Hepatocyte (in vitro differentiated cells): ENCODE measurements around the gene GMPR. TPM values are rescaled to one million over a fixed set of nuclear protein-coding genes. Genes with fewer than 3 reads are reported as not detected.

ENCODE experiments used
- DNase-seq: peaks from one replicate; pipeline ENCODE4 v3.0.0-alpha.2; 2016; ENCODE audit warnings: low spot score
- H2AFZ ChIP-seq: fragments of 200-600 bp; sonication (generic); 2 replicates; pipeline ENCODE4 v1.6.0; 2016; ENCODE audit warnings: antibody characterized with exemption, mild to moderate bottlenecking
- H3K27ac ChIP-seq: fragments of 200-600 bp; sonication (generic); 2 replicates; pipeline ENCODE4 v1.5.1; 2016; ENCODE audit warnings: mild to moderate bottlenecking
- H3K27me3 ChIP-seq: fragments of 200-600 bp; sonication (generic); 2 replicates; pipeline ENCODE4 v1.6.1; 2016
- H3K36me3 ChIP-seq: fragments of 200-600 bp; sonication (generic); replicated peaks from 2 replicates; pipeline ENCODE4 v1.5.1; 2016; ENCODE audit warnings: low read depth; ENCODE audit not compliant: insufficient read depth
- H3K4me1 ChIP-seq: fragments of 200-600 bp; sonication (generic); 2 replicates; pipeline ENCODE4 v1.5.1; 2016; ENCODE audit warnings: mild to moderate bottlenecking, moderate library complexity; ENCODE audit not compliant: insufficient read depth
- H3K4me2 ChIP-seq: fragments of 200-600 bp; sonication (generic); 2 replicates; pipeline ENCODE4 v1.6.0; 2016
- H3K4me3 ChIP-seq: fragments of 200-600 bp; sonication (generic); 2 replicates; pipeline ENCODE4 v1.5.1; 2016; ENCODE audit warnings: mild to moderate bottlenecking
- H3K79me2 ChIP-seq: fragments of 200-600 bp; sonication (generic); 2 replicates; pipeline ENCODE4 v1.6.0; 2017; ENCODE audit warnings: mild to moderate bottlenecking
- H3K9me2 ChIP-seq: fragments of 200-600 bp; sonication (generic); replicated peaks from 2 replicates; pipeline ENCODE4 v1.6.0; 2017; ENCODE audit warnings: mild to moderate bottlenecking; ENCODE audit not compliant: insufficient read depth
- H3K9me3 ChIP-seq: fragments of 200-600 bp; sonication (generic); 2 replicates; pipeline ENCODE4 v1.5.1; 2016; ENCODE audit warnings: low read depth, mild to moderate bottlenecking
- H4K20me1 ChIP-seq: fragments of 200-600 bp; sonication (generic); 2 replicates; pipeline ENCODE4 v1.6.0; 2016; ENCODE audit warnings: mild to moderate bottlenecking; ENCODE audit not compliant: insufficient read depth, poor library complexity, severe bottlenecking
- EZH2 ChIP-seq: fragments of 200-600 bp; sonication (generic); IDR thresholded peaks from 2 replicates; pipeline ENCODE4 v1.6.1; 2016; ENCODE audit warnings: antibody characterized with exemption, mild to moderate bottlenecking, borderline replicate concordance
- EZH2phosphoT487 ChIP-seq: fragments of 200-600 bp; sonication (generic); IDR thresholded peaks from one replicate; pipeline ENCODE4 v1.6.1; 2018; ENCODE audit warnings: antibody characterized with exemption, mild to moderate bottlenecking, low read depth, moderate library complexity; ENCODE audit not compliant: unreplicated experiment, severe bottlenecking
- WGBS: methylation state at CpG from one replicate; pipeline ENCODE4 v1.1.6; 2016; ENCODE audit warnings: low lambda C conversion rate; ENCODE audit errors: missing lambda C conversion rate; 5-methylcytosine and 5-hydroxymethylcytosine counted together
- polyA plus RNA-seq: library from polyadenylated mRNA; unstranded; fragments of >200 nt; fragmentation: Nextera tagmentation; extraction: Ambion mirVana; gene quantifications from 2 replicates; pipeline ENCODE4 v1.2.1, GENCODE V29; 2016
- total RNA-seq: library from RNA; depleted of rRNA; stranded (reverse); fragments of >200 nt; gene quantifications from 2 replicates; pipeline ENCODE4 v1.2.3, GENCODE V29; 2014
- TF ChIP-seq, protein P1 (sequence below): fragments of 200-600 bp; sonication (generic); IDR thresholded peaks from 2 replicates; pipeline ENCODE4 v1.5.1; 2016; ENCODE audit warnings: antibody characterized with exemption, mild to moderate bottlenecking; ENCODE audit not compliant: poor library complexity

The GMPR gene
- total and polyA plus RNA-seq, 2 experiments from 2014 or later, result 6.1 to 16.5 TPM

DNA sequence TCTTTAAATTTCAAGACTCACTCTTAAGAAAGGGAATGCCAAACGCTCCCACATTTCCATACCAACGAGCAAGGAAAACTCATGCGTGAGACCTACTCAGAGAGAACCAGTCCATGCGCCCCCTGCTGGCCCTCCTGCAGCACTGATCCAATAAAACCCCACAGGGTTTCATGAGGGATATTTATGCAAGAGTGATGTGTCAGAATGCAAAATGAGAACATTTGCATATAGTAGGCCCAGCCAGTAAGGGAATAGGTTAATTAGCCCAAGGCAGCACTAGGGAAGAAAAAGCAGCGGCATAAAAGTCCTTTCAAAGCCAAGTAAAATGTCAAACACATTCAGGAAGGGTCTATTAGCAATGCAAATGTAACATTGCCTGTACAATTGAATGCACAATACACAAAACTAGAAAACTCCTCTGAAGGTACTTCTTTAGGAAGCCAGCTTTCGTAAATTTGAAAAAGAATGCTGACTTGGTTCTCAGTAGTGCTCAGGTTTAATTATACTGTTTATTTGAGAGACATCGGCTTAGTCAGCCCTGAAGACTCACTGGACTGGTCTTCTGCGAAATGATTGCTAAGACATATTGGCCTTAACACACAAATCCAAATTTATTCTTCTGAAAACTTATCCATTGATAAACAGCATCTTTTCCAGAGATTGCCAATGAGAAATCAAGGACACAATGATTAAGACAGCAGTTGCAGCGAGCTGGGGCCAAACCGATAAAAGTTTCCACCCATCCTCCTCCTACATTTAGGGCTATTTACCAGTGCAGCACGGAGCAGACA is 93.2 kb downstream of the GMPR start:
- Histone ChIP-seq H3K27ac (peak overlapping the region; percentile 4), H3K4me3 (no peak overlapping the region)
- WGBS, result 14% methylated on average over 11 of the region's 11 CpGs

DNA sequence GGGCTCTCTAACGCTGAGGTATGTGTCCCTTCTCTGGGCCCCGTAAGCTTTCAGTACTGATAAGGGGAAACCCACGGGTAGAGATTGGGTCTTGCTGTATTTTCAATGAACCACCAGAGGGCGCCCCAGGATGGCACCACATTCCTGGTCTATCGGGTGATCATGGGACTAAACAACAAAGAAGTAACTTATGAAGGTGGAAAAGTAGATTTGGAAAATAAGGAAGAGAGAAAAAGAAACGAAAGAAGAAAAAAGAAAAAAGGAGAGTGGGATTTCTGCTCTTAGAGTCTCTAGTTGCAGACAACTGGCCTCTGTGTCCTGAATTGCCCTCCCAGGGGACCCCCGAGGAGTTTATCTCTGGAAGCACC is 93.8 kb downstream of the GMPR start:
- TF ChIP-seq EZH2, result no peak
- no peak for TF ChIP-seq EZH2phosphoT487
- TF ChIP-seq, protein P1, sequence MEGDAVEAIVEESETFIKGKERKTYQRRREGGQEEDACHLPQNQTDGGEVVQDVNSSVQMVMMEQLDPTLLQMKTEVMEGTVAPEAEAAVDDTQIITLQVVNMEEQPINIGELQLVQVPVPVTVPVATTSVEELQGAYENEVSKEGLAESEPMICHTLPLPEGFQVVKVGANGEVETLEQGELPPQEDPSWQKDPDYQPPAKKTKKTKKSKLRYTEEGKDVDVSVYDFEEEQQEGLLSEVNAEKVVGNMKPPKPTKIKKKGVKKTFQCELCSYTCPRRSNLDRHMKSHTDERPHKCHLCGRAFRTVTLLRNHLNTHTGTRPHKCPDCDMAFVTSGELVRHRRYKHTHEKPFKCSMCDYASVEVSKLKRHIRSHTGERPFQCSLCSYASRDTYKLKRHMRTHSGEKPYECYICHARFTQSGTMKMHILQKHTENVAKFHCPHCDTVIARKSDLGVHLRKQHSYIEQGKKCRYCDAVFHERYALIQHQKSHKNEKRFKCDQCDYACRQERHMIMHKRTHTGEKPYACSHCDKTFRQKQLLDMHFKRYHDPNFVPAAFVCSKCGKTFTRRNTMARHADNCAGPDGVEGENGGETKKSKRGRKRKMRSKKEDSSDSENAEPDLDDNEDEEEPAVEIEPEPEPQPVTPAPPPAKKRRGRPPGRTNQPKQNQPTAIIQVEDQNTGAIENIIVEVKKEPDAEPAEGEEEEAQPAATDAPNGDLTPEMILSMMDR, result peak; percentile 88

More for the DNA sequence above, 93.2 kb downstream of the GMPR start:
- Histone ChIP-seq H3K4me1 (peaks cover 6% of the 10 kb centered on the region), H3K27me3 (no peaks in the 10 kb centered on the region), H3K36me3 (no peaks in the 10 kb centered on the region), H2AFZ (no peak overlapping the region), H3K79me2 (peaks cover 6% of the 10 kb centered on the region), H4K20me1 (no peaks in the 10 kb centered on the region), H3K9me2 (no peaks in the 10 kb centered on the region), H3K4me2 (peak overlapping the region; percentile 65), H3K9me3 (no peaks in the 10 kb centered on the region)
- no peak for TF ChIP-seq EZH2phosphoT487
- TF ChIP-seq, protein P1, result peak; percentile 98
- DNase-seq, result peak; percentile 83

DNA sequence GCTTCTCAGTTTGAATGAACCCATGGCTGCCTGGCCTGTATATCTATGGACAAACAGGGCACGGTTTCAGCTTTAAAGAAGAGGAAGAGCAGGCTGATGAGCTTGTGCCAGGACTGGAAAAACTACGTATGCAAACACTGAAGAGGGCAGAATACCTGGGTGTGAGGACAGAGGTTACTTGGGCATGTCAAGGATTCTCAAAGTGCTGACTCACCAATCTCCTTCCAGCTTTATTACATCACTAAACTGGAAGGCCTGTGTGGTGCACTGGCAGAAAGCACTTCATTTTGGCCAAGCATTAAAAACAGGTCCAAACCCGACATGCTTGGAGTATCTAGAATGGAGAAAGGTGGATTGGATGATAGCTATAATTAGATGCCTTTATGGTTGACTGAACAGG is 95.2 kb downstream of the GMPR start:
- Histone ChIP-seq H3K36me3 (no peaks in the 10 kb centered on the region), H4K20me1 (no peaks in the 10 kb centered on the region), H3K9me3 (no peaks in the 10 kb centered on the region), H2AFZ (no peak overlapping the region), H3K4me3 (no peak overlapping the region), H3K27ac (no peak overlapping the region), H3K9me2 (no peaks in the 10 kb centered on the region), H3K27me3 (no peaks in the 10 kb centered on the region), H3K4me2 (no peak overlapping the region), H3K79me2 (peaks cover 6% of the 10 kb centered on the region), H3K4me1 (peaks cover 14% of the 10 kb centered on the region)
- WGBS, result 87% methylated on average over 3 of the region's 3 CpGs
- TF ChIP-seq, protein P1, result no peak
- TF ChIP-seq EZH2phosphoT487 (no peak), EZH2 (no peak)
- DNase-seq, result no peak

More for the DNA sequence above, 93.8 kb downstream of the GMPR start:
- H3K79me2 ChIP-seq, result peaks cover 6% of the 10 kb centered on the region
- H3K27me3 ChIP-seq, result no peaks in the 10 kb centered on the region
- H3K9me2 ChIP-seq, result no peaks in the 10 kb centered on the region
- WGBS, result 13% methylated on average over 7 of the region's 7 CpGs
- peaks cover 6% of the 10 kb centered on the region for H3K4me1 ChIP-seq
- H3K9me3 ChIP-seq, result no peaks in the 10 kb centered on the region
- peak overlapping the region; percentile 65 for H3K4me2 ChIP-seq
- H3K4me3 ChIP-seq, result no peak overlapping the region
- no peaks in the 10 kb centered on the region for H4K20me1 ChIP-seq
- H3K27ac ChIP-seq, result peak overlapping the region; percentile 11
- DNase-seq, result peak; percentile 89
- H3K36me3 ChIP-seq, result no peaks in the 10 kb centered on the region
- H2AFZ ChIP-seq, result no peak overlapping the region

DNA sequence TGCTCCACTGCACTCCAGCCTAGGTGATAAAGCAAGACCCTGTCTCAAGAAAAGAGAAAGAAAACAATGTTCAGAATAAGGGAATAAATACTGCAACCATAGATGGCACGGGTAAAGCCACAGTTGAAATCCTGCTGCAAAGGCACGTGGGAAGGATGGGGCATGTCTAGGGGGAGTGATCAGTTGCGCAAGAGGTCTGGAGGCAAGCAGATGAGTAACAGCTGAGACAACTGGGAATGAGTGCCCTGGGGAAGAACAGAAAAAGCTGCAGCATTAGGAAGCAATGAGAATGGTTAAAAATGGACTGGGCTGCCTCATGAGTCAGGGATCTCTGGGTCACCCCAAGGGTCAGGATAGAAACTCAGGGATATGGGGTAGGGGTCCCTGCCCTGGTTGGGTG is 96.3 kb downstream of the GMPR start:
- no peaks in the 10 kb centered on the region for H3K27me3 ChIP-seq
- no peak overlapping the region for H3K4me3 ChIP-seq
- H3K79me2 ChIP-seq, result peaks cover 6% of the 10 kb centered on the region
- no peaks in the 10 kb centered on the region for H3K9me3 ChIP-seq
- H4K20me1 ChIP-seq, result no peaks in the 10 kb centered on the region
- no peaks in the 10 kb centered on the region for H3K9me2 ChIP-seq
- DNase-seq, result peak; percentile 63
- TF ChIP-seq EZH2phosphoT487 (no peak), EZH2 (no peak)
- TF ChIP-seq, protein P1, result no peak
- no peaks in the 10 kb centered on the region for H3K36me3 ChIP-seq
- no peak overlapping the region for H3K4me2 ChIP-seq
- H3K27ac ChIP-seq, result peak overlapping the region; percentile 17
- no peak overlapping the region for H2AFZ ChIP-seq
- H3K4me1 ChIP-seq, result peaks cover 20% of the 10 kb centered on the region
- 70% methylated on average over 3 of the region's 3 CpGs for WGBS
